HG02970 (cell line): ENCODE measurements around the gene IL18BP.
A peak's percentile ranks its signal among the peaks of the same experiment; 100 is the strongest.

ENCODE experiments used
- ATAC-seq: cut with Tn5 transposase; IDR thresholded peaks from one replicate; pipeline ENCODE4 v1.9.1; 2021; ENCODE audit warnings: mild to moderate bottlenecking, moderate library complexity, moderate number of reproducible peaks; ENCODE audit not compliant: unreplicated experiment, low FRiP score

The IL18BP gene

GRCh38 chr11:71998649-71999310, at the start of gene IL18BP:
Gene IL18BP (plus strand): TSS chr11:71998909. CDS start chr11:71999985, 1,076 bp downstream.
- no peak for ATAC-seq

- no peak for ATAC-seq
These were observed 49.7 kb upstream of the IL18BP start for GRCh38 chr11:71949034-71949433.

GRCh38 chr11:71951741-71952310, 46.9 kb upstream of the IL18BP start:
- ATAC-seq, result no peak

- no peak for ATAC-seq
These were observed 42.7 kb upstream of the IL18BP start for GRCh38 chr11:71955898-71956456.

GRCh38 chr11:71962428-71963038, 36.2 kb upstream of the IL18BP start:
- peak; percentile 67 for ATAC-seq

- no peak for ATAC-seq
These were observed 35.2 kb upstream of the IL18BP start for GRCh38 chr11:71963468-71963867.

- no peak for ATAC-seq
These were observed 34.1 kb upstream of the IL18BP start for GRCh38 chr11:71964641-71965040.

GRCh38 chr11:71971680-71972079, 27.0 kb upstream of the IL18BP start:
- ATAC-seq, result no peak

GRCh38 chr11:71976551-71976950, 22.2 kb upstream of the IL18BP start:
- no peak for ATAC-seq

- ATAC-seq, result no peak
These were observed 21.6 kb upstream of the IL18BP start for GRCh38 chr11:71977090-71977489.

GRCh38 chr11:71977743-71978418, 20.8 kb upstream of the IL18BP start:
- no peak for ATAC-seq

GRCh38 chr11:71979094-71979493, 19.6 kb upstream of the IL18BP start:
- no peak for ATAC-seq

- ATAC-seq, result no peak
These were observed 19.1 kb upstream of the IL18BP start for GRCh38 chr11:71979602-71980001.

GRCh38 chr11:71986131-71986530, 12.6 kb upstream of the IL18BP start:
- no peak for ATAC-seq

GRCh38 chr11:71987521-71987920, 11.2 kb upstream of the IL18BP start:
- ATAC-seq, result no peak

- no peak for ATAC-seq
These were observed 10.7 kb upstream of the IL18BP start for GRCh38 chr11:71988050-71988449.

GRCh38 chr11:71990701-71991100, 8.0 kb upstream of the IL18BP start:
- no peak for ATAC-seq

- ATAC-seq, result no peak
These were observed 7.2 kb upstream of the IL18BP start for GRCh38 chr11:71991494-71991893.

GRCh38 chr11:71992136-71992730, 6.5 kb upstream of the IL18BP start:
- ATAC-seq, result no peak

- ATAC-seq, result no peak
These were observed 3.9 kb upstream of the IL18BP start for GRCh38 chr11:71994786-71995185.
